ENCODE data around the gene ZFP57.

DNA sequence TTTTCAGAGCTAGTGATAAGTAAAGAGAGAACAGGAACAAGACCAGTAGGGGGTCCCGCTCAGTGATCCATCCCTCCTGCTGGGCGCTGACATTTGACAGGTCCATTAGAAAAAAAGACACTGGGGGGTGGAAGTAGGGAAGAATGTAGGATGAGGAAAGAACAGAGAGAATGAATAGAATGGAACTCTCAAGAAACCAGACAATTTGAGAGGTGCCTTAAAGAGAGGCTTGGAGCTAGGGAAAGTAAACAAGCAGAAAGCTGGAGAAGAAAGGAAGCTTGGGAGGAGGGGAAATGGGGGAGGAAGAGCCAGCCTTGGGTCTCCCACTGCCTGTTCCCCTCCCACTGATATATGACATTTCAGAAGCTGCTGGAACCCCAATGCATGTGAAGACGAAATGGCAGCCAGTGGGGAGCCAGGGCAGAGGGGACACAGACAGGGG lies 56.4 kb downstream of the ZFP57 start:
- TF ChIP-seq, protein P1, sequence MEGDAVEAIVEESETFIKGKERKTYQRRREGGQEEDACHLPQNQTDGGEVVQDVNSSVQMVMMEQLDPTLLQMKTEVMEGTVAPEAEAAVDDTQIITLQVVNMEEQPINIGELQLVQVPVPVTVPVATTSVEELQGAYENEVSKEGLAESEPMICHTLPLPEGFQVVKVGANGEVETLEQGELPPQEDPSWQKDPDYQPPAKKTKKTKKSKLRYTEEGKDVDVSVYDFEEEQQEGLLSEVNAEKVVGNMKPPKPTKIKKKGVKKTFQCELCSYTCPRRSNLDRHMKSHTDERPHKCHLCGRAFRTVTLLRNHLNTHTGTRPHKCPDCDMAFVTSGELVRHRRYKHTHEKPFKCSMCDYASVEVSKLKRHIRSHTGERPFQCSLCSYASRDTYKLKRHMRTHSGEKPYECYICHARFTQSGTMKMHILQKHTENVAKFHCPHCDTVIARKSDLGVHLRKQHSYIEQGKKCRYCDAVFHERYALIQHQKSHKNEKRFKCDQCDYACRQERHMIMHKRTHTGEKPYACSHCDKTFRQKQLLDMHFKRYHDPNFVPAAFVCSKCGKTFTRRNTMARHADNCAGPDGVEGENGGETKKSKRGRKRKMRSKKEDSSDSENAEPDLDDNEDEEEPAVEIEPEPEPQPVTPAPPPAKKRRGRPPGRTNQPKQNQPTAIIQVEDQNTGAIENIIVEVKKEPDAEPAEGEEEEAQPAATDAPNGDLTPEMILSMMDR (IDR thresholded peaks at IDR 0.05 in 4 of 5, conservative IDR thresholded peaks at IDR 0.05 in 1 of 5) = no peak
- TF ChIP-seq POLR2A (IDR thresholded peaks at IDR 0.05) = no peak
